ENCODE measurements around the gene TRIM28. TPM values are rescaled to one million over a fixed set of nuclear protein-coding genes. Genes with fewer than 3 reads are reported as not detected.
A peak's percentile ranks its signal among the peaks of the same experiment; 100 is the strongest.

The TRIM28 gene
- total RNA-seq, 1 experiment from 2014 or later: 1,221 TPM

GRCh38 chr19:58559275-58560006 lies 15.6 kb downstream of the TRIM28 start (continued):
- TF ChIP-seq JUN (CRISPR knock-in tag; IDR thresholded peaks at IDR 0.05) (0 out of 2 replicates have a peak, but pooled peaks have one; percentile 13), MAX (CRISPR knock-in tag; IDR thresholded peaks at IDR 0.05) (peak; percentile 96), AFF4 (CRISPR knock-in tag; IDR thresholded peaks at IDR 0.05; ENCODE audit: borderline replicate concordance) (no peak), TCF7 (CRISPR knock-in tag; IDR thresholded peaks at IDR 0.05; ENCODE audit: low read depth) (no peak), SP1 (CRISPR knock-in tag; conservative IDR thresholded peaks at IDR 0.05) (no peak), USF2 (CRISPR knock-in tag; IDR thresholded peaks at IDR 0.05) (no peak), GABPB1 (CRISPR knock-in tag; IDR thresholded peaks at IDR 0.05) (peak; percentile 38), ZBTB21 (CRISPR knock-in tag; IDR thresholded peaks at IDR 0.05; ENCODE audit: borderline replicate concordance) (peak; percentile 70; the same call in 1 of the 2 replicates), ZNF317 (CRISPR knock-in tag; IDR thresholded peaks at IDR 0.05; ENCODE audit: borderline replicate concordance, low read depth) (no peak), ATF3 (CRISPR knock-in tag; conservative IDR thresholded peaks at IDR 0.05) (no peak), ZNF281 (CRISPR knock-in tag; IDR thresholded peaks at IDR 0.05) (peak; percentile 72), NR2C2 (CRISPR knock-in tag; IDR thresholded peaks at IDR 0.05) (no peak), TEAD4 (CRISPR knock-in tag; IDR thresholded peaks at IDR 0.05) (0 out of 2 replicates have a peak, but pooled peaks have one; percentile 17), GTF2I (CRISPR knock-in tag; conservative IDR thresholded peaks at IDR 0.05) (no peak), ZNF138 (CRISPR knock-in tag; conservative IDR thresholded peaks at IDR 0.05) (no peak), ATF6 (CRISPR knock-in tag; IDR thresholded peaks at IDR 0.05) (no peak), HMGXB4 (CRISPR knock-in tag; IDR thresholded peaks at IDR 0.05) (0 out of 2 replicates have a peak, but pooled peaks have one; percentile 3), FOXJ3 (CRISPR knock-in tag; IDR thresholded peaks at IDR 0.05; ENCODE audit: borderline replicate concordance) (no peak), E2F4 (CRISPR knock-in tag; IDR thresholded peaks at IDR 0.05; ENCODE audit: borderline replicate concordance, low read depth) (no peak; the same call in 1 of the 2 replicates), ATF2 (CRISPR knock-in tag; IDR thresholded peaks at IDR 0.05; ENCODE audit: borderline replicate concordance, low read depth) (no peak), MXD4 (CRISPR knock-in tag; IDR thresholded peaks at IDR 0.05; ENCODE audit: borderline replicate concordance) (no peak)
